Stimulated activated CD8-positive, alpha-beta memory T cell treated with anti-CD3 and anti-CD28 coated beads, Interleukin-12 subunit alpha, Interleukin-12 subunit beta, amount 100 ng/mL, for 24 hours (primary cell): ENCODE results near the gene ZNF783.

ENCODE experiments used
- DNase-seq: peaks from one replicate; pipeline ENCODE4 v3.0.0-alpha.2; 2020; ENCODE audit errors: extremely low read depth

The ZNF783 gene

GRCh38 chr7:149281508-149282330 is 19.7 kb downstream of the ZNF783 start:
- no peak for DNase-seq

GRCh38 chr7:149282331-149282655 is 20.3 kb downstream of the ZNF783 start:
- DNase-seq = no peak

GRCh38 chr7:149283321-149283720 is 21.3 kb downstream of the ZNF783 start:
- DNase-seq = no peak

- DNase-seq = no peak
Measured at GRCh38 chr7:149284343-149284742, 22.3 kb downstream of the ZNF783 start.

- peak; percentile 92 for DNase-seq
Measured at GRCh38 chr7:149284850-149285585, 23.0 kb downstream of the ZNF783 start.

- DNase-seq = no peak
Measured at GRCh38 chr7:149285603-149286002, 23.6 kb downstream of the ZNF783 start.

GRCh38 chr7:149286811-149287400 is 24.9 kb downstream of the ZNF783 start:
- no peak for DNase-seq

- DNase-seq = no peak
Measured at GRCh38 chr7:149287622-149288021, 25.6 kb downstream of the ZNF783 start.

- no peak for DNase-seq
Measured at GRCh38 chr7:149289262-149289661, 27.3 kb downstream of the ZNF783 start.

GRCh38 chr7:149289856-149290255 is 27.9 kb downstream of the ZNF783 start:
- DNase-seq = no peak

- DNase-seq = no peak
Measured at GRCh38 chr7:149291036-149291780, 29.2 kb downstream of the ZNF783 start.

- no peak for DNase-seq
Measured at GRCh38 chr7:149291781-149292461, 29.9 kb downstream of the ZNF783 start.

- DNase-seq = no peak
Measured at GRCh38 chr7:149292462-149292823, 30.4 kb downstream of the ZNF783 start.

GRCh38 chr7:149293338-149293737 is 31.3 kb downstream of the ZNF783 start:
- no peak for DNase-seq

- no peak for DNase-seq
Measured at GRCh38 chr7:149293946-149294633, 32.1 kb downstream of the ZNF783 start.

GRCh38 chr7:149294634-149295480 is 32.9 kb downstream of the ZNF783 start:
- DNase-seq = no peak

GRCh38 chr7:149295481-149295850 is 33.5 kb downstream of the ZNF783 start:
- no peak for DNase-seq

- no peak for DNase-seq
Measured at GRCh38 chr7:149296368-149296767, 34.4 kb downstream of the ZNF783 start.

- no peak for DNase-seq
Measured at GRCh38 chr7:149297034-149297755, 35.2 kb downstream of the ZNF783 start.
